Ovary (tissue), 3 donors: ENCODE results near the gene DNAJC8.

ENCODE experiments used
- CTCF ChIP-seq, 3 donors: fragments of 450-650 bp in 2 of 3; fragments of 200-600 bp in 1 of 3; IDR thresholded peaks; one replicate each; pipeline versions ENCODE4 v1.5.1 to v1.8.0; 2016 to 2022; ENCODE audit warnings: antibody characterized with exemption in 3 of 3, mild to moderate bottlenecking in 1 of 3
- EP300 ChIP-seq: sonication (generic); formaldehyde crosslinking; IDR thresholded peaks from one replicate; pipeline ENCODE4 v1.6.1; 2017; ENCODE audit warnings: antibody characterized with exemption
- POLR2A ChIP-seq: fragments of 450-650 bp; IDR thresholded peaks from one replicate; pipeline ENCODE4 v1.6.1; 2017; ENCODE audit warnings: antibody characterized with exemption, mild to moderate bottlenecking, moderate library complexity
- donor health status: DM: no; HTN: no; CAD: no.

DNA sequence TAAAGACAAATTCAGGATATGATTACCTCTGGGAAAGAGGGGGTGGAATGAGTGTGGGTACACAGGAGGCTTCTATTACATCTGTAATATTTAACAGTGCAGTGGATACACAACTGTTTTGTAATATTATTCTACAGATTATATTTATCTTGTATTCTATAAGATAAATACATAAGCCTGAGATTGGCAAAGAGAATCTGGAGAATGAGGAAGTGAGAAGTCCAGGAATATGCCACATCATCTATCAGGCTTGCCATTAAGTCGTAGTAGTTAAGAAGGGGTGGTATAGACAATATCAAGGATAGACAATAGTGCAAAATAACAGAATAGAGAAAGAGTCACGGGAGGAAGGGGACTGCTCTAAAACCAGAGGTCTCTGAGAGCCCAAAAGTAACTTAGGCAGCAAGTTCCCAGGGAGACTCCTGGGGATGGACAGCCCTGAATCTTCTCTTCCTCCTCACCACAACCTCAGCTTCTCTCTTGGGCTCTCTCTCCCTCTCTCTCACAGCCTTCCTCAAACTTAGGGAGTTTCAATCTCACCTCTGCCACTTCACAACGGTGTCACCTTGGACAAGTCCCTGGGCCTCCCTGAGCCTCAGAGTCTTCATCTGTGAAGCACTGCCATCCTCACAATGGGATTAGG, 42.4 kb downstream of the DNAJC8 start:
- no peak for TF ChIP-seq CTCF (IDR thresholded peaks at IDR 0.05)
- no peak for TF ChIP-seq POLR2A
- TF ChIP-seq EP300 = no peak
